HepG2 (cell line): ENCODE measurements around the gene COL2A1.

ENCODE experiments used
- ATF3 ChIP-seq: sonication (generic); formaldehyde crosslinking; IDR thresholded peaks from 2 replicates; pipeline ENCODE4 v1.4.0; 2020; ENCODE audit warnings: missing genetic modification reagents
- ATF4 ChIP-seq, 2 experiments: fragments of 450-650 bp in 1 of 2; sonication (generic) in 1 of 2; formaldehyde crosslinking; IDR thresholded peaks; 2 replicates each; pipeline versions ENCODE4 v1.5.0 to v1.8.0; 2020 to 2022; ENCODE audit warnings: mild to moderate bottlenecking in 1 of 2, missing genetic modification reagents in 1 of 2
- CREM ChIP-seq, 2 experiments: sonication (generic) in 1 of 2; formaldehyde crosslinking in 1 of 2; IDR thresholded peaks; 2 replicates each; pipeline versions ENCODE4 v1.4.0 to v1.6.1; 2016 to 2020; ENCODE audit warnings: antibody characterized with exemption in 1 of 2, mild to moderate bottlenecking in 1 of 2, missing genetic modification reagents in 1 of 2
- CTCF ChIP-seq: sonication (generic); formaldehyde crosslinking; IDR thresholded peaks from 2 replicates; pipeline ENCODE4 v1.5.0; 2020; ENCODE audit warnings: mild to moderate bottlenecking, missing genetic modification reagents, moderate library complexity
- HOXA7 ChIP-seq: sonication (generic); formaldehyde crosslinking; IDR thresholded peaks from 2 replicates; pipeline ENCODE4 v1.8.1; 2022; ENCODE audit warnings: mild to moderate bottlenecking, missing genetic modification reagents, moderate library complexity
- NR2C2 ChIP-seq: sonication (generic); formaldehyde crosslinking; IDR thresholded peaks from 2 replicates; pipeline ENCODE4 v1.4.0; 2020; ENCODE audit warnings: missing genetic modification reagents, mild to moderate bottlenecking, moderate library complexity, borderline replicate concordance
- POLR2AphosphoS5 ChIP-seq: IDR thresholded peaks from 2 replicates; pipeline ENCODE4 v1.6.1; 2012; ENCODE audit warnings: low read depth, low read length

GRCh38 chr12:48053122-48053521 is 48.8 kb upstream of the COL2A1 start:
- TF ChIP-seq HOXA7: no peak
- TF ChIP-seq NR2C2: no peak
- no peak for TF ChIP-seq ATF4 (CRISPR knock-in tag; IDR thresholded peaks at IDR 0.05)
- no peak for TF ChIP-seq ATF3 (CRISPR knock-in tag)
- no peak for TF ChIP-seq CTCF (CRISPR knock-in tag)
- TF ChIP-seq CREM (IDR thresholded peaks at IDR 0.05): no peak
- TF ChIP-seq CREM (CRISPR knock-in tag; IDR thresholded peaks at IDR 0.05): no peak
- TF ChIP-seq POLR2AphosphoS5: no peak
